SJSA1 (cell line): ENCODE data around the gene TPPP. TPM values are rescaled to one million over a fixed set of nuclear protein-coding genes. Genes with fewer than 3 reads are reported as not detected.

Experiments used
- DNase-seq, 2 experiments: peaks; one replicate each; pipeline ENCODE4 v3.0.0-alpha.2; 2015 to 2020; ENCODE audit warnings: low spot score in 2 of 2, low read depth in 1 of 2
- H3K27ac ChIP-seq: fragments of 250-450 bp; sonication (Bioruptor Pico); 2 replicates; pipeline ENCODE4 v1.5.1; 2020; ENCODE audit warnings: mild to moderate bottlenecking, moderate library complexity
- H3K27me3 ChIP-seq: fragments of 250-450 bp; sonication (Bioruptor Pico); replicated peaks from 2 replicates; pipeline ENCODE4 v1.5.1; 2020; ENCODE audit warnings: mild to moderate bottlenecking, moderate library complexity
- H3K36me3 ChIP-seq: fragments of 250-450 bp; sonication (Bioruptor Pico); 2 replicates; pipeline ENCODE4 v1.5.1; 2020; ENCODE audit warnings: mild to moderate bottlenecking
- H3K4me1 ChIP-seq: fragments of 250-450 bp; sonication (Bioruptor Pico); replicated peaks from 2 replicates; pipeline ENCODE4 v1.6.1; 2021; ENCODE audit warnings: mild to moderate bottlenecking
- H3K4me3 ChIP-seq: fragments of 250-450 bp; sonication (Bioruptor Pico); 2 replicates; pipeline ENCODE4 v1.5.1; 2020; ENCODE audit warnings: mild to moderate bottlenecking
- H3K9me3 ChIP-seq: fragments of 250-450 bp; sonication (Bioruptor Pico); replicated peaks from 2 replicates; pipeline ENCODE4 v1.5.1; 2020; ENCODE audit warnings: mild to moderate bottlenecking
- total RNA-seq: library from RNA; depleted of rRNA; stranded (reverse); fragments of >200 nt; shearing (Covaris generic); gene quantifications from 2 replicates; pipeline ENCODE4 v1.2.3, GENCODE V29; 2014

Gene TPPP
- total RNA-seq, 1 experiment from 2014 or later: not detected

- Histone ChIP-seq H3K4me1 (no peaks in the 10 kb centered on the region), H3K9me3 (no peaks in the 10 kb centered on the region), H3K27me3 (no peaks in the 10 kb centered on the region), H3K4me3 (no peak overlapping the region), H3K27ac (no peak overlapping the region), H3K36me3 (peaks cover 45% of the 10 kb centered on the region)
- no peak for DNase-seq
Observed at GRCh38 chr5:620586-621180, 72.5 kb downstream of the TPPP start.

GRCh38 chr5:620152-620551 is 73.0 kb downstream of the TPPP start:
- H3K4me3 ChIP-seq: no peak overlapping the region
- no peaks in the 10 kb centered on the region for H3K4me1 ChIP-seq
- H3K27ac ChIP-seq: no peak overlapping the region
- H3K27me3 ChIP-seq: no peaks in the 10 kb centered on the region
- peaks cover 45% of the 10 kb centered on the region for H3K36me3 ChIP-seq
- DNase-seq: no peak
- H3K9me3 ChIP-seq: no peaks in the 10 kb centered on the region

GRCh38 chr5:619444-619843 is 73.7 kb downstream of the TPPP start:
- H3K27ac ChIP-seq: no peak overlapping the region
- no peak overlapping the region for H3K4me3 ChIP-seq
- no peaks in the 10 kb centered on the region for H3K4me1 ChIP-seq
- DNase-seq: no peak
- no peaks in the 10 kb centered on the region for H3K27me3 ChIP-seq
- peaks cover 45% of the 10 kb centered on the region for H3K36me3 ChIP-seq
- no peaks in the 10 kb centered on the region for H3K9me3 ChIP-seq

GRCh38 chr5:618450-618849 is 74.7 kb downstream of the TPPP start:
- H3K27me3 ChIP-seq: no peaks in the 10 kb centered on the region
- no peak overlapping the region for H3K4me3 ChIP-seq
- H3K9me3 ChIP-seq: no peaks in the 10 kb centered on the region
- DNase-seq: peak in 1 of 2 experiments; percentile 15
- H3K27ac ChIP-seq: no peak overlapping the region
- no peaks in the 10 kb centered on the region for H3K4me1 ChIP-seq
- peaks cover 42% of the 10 kb centered on the region for H3K36me3 ChIP-seq

- Histone ChIP-seq H3K36me3 (peaks cover 42% of the 10 kb centered on the region), H3K27ac (no peak overlapping the region), H3K4me3 (no peak overlapping the region), H3K4me1 (no peaks in the 10 kb centered on the region), H3K9me3 (no peaks in the 10 kb centered on the region), H3K27me3 (no peaks in the 10 kb centered on the region)
- peak in 1 of 2 experiments; percentile 15 for DNase-seq
Observed at GRCh38 chr5:617896-618295, 75.3 kb downstream of the TPPP start.

- H3K27ac ChIP-seq: no peak overlapping the region
- 0 out of 2 replicates have a peak, but pooled peaks cover under 1% of the 10 kb centered on the region for H3K4me1 ChIP-seq
- H3K4me3 ChIP-seq: no peak overlapping the region
- H3K36me3 ChIP-seq: peaks cover 35% of the 10 kb centered on the region
- no peaks in the 10 kb centered on the region for H3K9me3 ChIP-seq
- peak in 1 of 2 experiments; percentile 33 for DNase-seq
- no peaks in the 10 kb centered on the region for H3K27me3 ChIP-seq
Observed at GRCh38 chr5:616484-617039, 76.6 kb downstream of the TPPP start.

- Histone ChIP-seq H3K4me3 (peak overlapping the region; percentile 71), H3K4me1 (0 out of 2 replicates have a peak, but pooled peaks cover 5% of the 10 kb centered on the region), H3K27me3 (no peaks in the 10 kb centered on the region), H3K9me3 (no peaks in the 10 kb centered on the region), H3K36me3 (peaks cover 3% of the 10 kb centered on the region; the same call in 1 of the 2 replicates), H3K27ac (no peak overlapping the region)
- DNase-seq: peak; percentile 32 to 49
Observed at GRCh38 chr5:612498-613424, 80.4 kb downstream of the TPPP start.

GRCh38 chr5:611731-612486 is 81.2 kb downstream of the TPPP start, which contains the start of gene CEP72:
CEP72 (plus strand) TSS chr5:612340; CDS start chr5:612362, 22 bp downstream.
- Histone ChIP-seq H3K4me3 (peak within 1 kb of the TSS; percentile 71), H3K27ac (no peak within 1 kb of the TSS), H3K27me3 (no peaks in the 10 kb centered on the region), H3K9me3 (no peaks in the 10 kb centered on the region), H3K4me1 (0 out of 2 replicates have a peak, but pooled peaks cover 5% of the 10 kb centered on the region), H3K36me3 (no peaks in the 10 kb centered on the region; the same call in 1 of the 2 replicates)
- DNase-seq: peak; percentile 53 to 90

GRCh38 chr5:610744-611730 is 82.1 kb downstream of the TPPP start:
- Histone ChIP-seq H3K36me3 (no peaks in the 10 kb centered on the region), H3K27ac (no peak overlapping the region), H3K4me1 (0 out of 2 replicates have a peak, but pooled peaks cover 5% of the 10 kb centered on the region), H3K4me3 (peak overlapping the region; percentile 71), H3K9me3 (no peaks in the 10 kb centered on the region), H3K27me3 (no peaks in the 10 kb centered on the region)
- peak; percentile 18 to 29 for DNase-seq

GRCh38 chr5:610011-610743 is 83.0 kb downstream of the TPPP start:
- Histone ChIP-seq H3K36me3 (no peaks in the 10 kb centered on the region), H3K9me3 (no peaks in the 10 kb centered on the region), H3K27me3 (no peaks in the 10 kb centered on the region), H3K4me3 (no peak overlapping the region), H3K4me1 (0 out of 2 replicates have a peak, but pooled peaks cover 5% of the 10 kb centered on the region), H3K27ac (no peak overlapping the region)
- DNase-seq: peak in 1 of 2 experiments; percentile 35
